ENCODE measurements around the gene SHB. TPM values are rescaled to one million over a fixed set of nuclear protein-coding genes. Genes with fewer than 3 reads are reported as not detected.

SHB gene
- total RNA-seq, 2 donors from 2014 or later: 53.2 to 54.8 TPM

DNA sequence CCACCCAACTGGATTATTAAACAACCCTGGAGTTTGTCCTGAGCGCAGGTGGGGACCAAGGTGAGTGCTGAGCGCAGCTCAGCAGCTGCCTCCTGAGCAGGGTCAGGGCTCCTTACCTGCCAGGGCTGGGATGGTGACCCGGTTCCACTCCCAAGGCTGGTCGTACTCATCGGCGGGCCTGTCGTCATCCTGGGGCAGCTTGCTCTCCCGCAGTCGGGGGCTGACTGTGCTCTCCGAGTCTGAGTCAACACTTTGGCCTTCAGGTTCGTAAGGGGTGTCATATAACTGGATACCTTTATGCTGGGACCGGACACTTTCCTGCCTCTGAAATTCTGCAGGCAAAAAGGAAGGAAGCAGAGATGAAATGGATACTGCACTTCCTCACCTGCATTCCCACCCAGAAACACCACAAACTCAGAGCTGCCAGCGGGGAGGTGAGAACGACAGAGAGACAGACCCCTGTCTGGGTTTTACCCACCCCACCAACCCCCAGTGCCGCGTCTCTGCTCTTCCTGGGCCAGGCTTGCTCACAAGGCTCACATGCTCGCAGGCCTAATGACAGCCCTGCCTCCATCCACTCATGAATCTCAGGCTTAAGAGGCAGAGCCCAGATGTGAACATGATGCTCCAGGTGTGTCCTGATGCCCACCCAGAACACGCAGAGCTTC is 94.4 kb downstream of the SHB start:
- intact Hi-C loops (cut with DNase I): no loop called here
- H3K36me3 ChIP-seq: no peaks in the 10 kb centered on the region

GRCh38 chr9:37972351-37972848 is 96.6 kb downstream of the SHB start:
- H3K4me3 ChIP-seq: no peak overlapping the region
- no peaks in the 10 kb centered on the region for H3K36me3 ChIP-seq
- no peak overlapping the region for H3K27ac ChIP-seq
- 79% methylated on average over 4 of the region's 4 CpGs for WGBS
- H3K27me3 ChIP-seq (replicated peaks; ENCODE audit: insufficient read depth): no peaks in the 10 kb centered on the region
- no peak for TF ChIP-seq POLR2AphosphoS5 (IDR thresholded peaks at IDR 0.05)
- TF ChIP-seq POLR2A (IDR thresholded peaks at IDR 0.05): no peak
- TF ChIP-seq, protein P1, sequence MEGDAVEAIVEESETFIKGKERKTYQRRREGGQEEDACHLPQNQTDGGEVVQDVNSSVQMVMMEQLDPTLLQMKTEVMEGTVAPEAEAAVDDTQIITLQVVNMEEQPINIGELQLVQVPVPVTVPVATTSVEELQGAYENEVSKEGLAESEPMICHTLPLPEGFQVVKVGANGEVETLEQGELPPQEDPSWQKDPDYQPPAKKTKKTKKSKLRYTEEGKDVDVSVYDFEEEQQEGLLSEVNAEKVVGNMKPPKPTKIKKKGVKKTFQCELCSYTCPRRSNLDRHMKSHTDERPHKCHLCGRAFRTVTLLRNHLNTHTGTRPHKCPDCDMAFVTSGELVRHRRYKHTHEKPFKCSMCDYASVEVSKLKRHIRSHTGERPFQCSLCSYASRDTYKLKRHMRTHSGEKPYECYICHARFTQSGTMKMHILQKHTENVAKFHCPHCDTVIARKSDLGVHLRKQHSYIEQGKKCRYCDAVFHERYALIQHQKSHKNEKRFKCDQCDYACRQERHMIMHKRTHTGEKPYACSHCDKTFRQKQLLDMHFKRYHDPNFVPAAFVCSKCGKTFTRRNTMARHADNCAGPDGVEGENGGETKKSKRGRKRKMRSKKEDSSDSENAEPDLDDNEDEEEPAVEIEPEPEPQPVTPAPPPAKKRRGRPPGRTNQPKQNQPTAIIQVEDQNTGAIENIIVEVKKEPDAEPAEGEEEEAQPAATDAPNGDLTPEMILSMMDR (IDR thresholded peaks at IDR 0.05): no peak
- no peaks in the 10 kb centered on the region for H3K4me1 ChIP-seq (replicated peaks)
- DNase-seq (ENCODE audit: low spot score): no peak
- intact Hi-C loops (cut with DNase I): no loop called here
- H3K9me3 ChIP-seq: no peaks in the 10 kb centered on the region

More for the DNA sequence above, 94.4 kb downstream of the SHB start:
- Histone ChIP-seq H3K4me3 (no peak overlapping the region), H3K9me3 (no peaks in the 10 kb centered on the region), H3K27me3 (replicated peaks; ENCODE audit: insufficient read depth) (no peaks in the 10 kb centered on the region), H3K27ac (no peak overlapping the region), H3K4me1 (replicated peaks) (no peaks in the 10 kb centered on the region)
- TF ChIP-seq POLR2A (IDR thresholded peaks at IDR 0.05): no peak
- TF ChIP-seq, protein P1 (IDR thresholded peaks at IDR 0.05): no peak
- no peak for TF ChIP-seq POLR2AphosphoS5 (IDR thresholded peaks at IDR 0.05)
- no peak for DNase-seq (ENCODE audit: low spot score)
- 84% methylated on average over 18 of the region's 18 CpGs for WGBS

DNA sequence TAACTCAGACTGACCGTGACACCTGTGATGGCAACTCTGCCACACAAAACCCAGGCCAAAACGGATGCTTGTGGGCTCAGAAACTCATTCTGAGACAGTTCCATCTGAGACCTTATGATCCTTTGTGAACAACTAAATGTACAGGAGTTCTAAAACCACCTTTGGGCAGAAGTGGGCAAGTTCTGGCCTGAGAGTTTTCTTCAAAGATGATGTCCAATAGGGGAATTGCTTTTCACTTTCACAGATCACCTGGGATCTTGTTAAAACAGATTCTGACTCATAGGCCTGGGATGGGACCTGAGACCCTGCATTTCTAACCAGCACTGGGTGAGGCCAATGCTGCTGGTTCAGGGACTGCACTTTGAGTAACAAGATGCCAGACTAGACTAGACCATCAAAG is 97.3 kb downstream of the SHB start:
- H3K4me1 ChIP-seq (replicated peaks): peaks cover 4% of the 10 kb centered on the region
- WGBS: 58% methylated on average over 2 of the region's 2 CpGs

GRCh38 chr9:37971108-37971459 is 97.9 kb downstream of the SHB start:
- Histone ChIP-seq H3K4me1 (replicated peaks) (peaks cover 5% of the 10 kb centered on the region), H3K36me3 (no peaks in the 10 kb centered on the region), H3K27me3 (replicated peaks; ENCODE audit: insufficient read depth) (no peaks in the 10 kb centered on the region), H3K4me3 (no peak overlapping the region), H3K27ac (no peak overlapping the region), H3K9me3 (no peaks in the 10 kb centered on the region)
- 66% methylated on average over 7 of the region's 7 CpGs for WGBS
- TF ChIP-seq, protein P1 (IDR thresholded peaks at IDR 0.05): no peak
- no peak for TF ChIP-seq POLR2AphosphoS5 (IDR thresholded peaks at IDR 0.05)
- TF ChIP-seq POLR2A (IDR thresholded peaks at IDR 0.05): no peak
- intact Hi-C loops (cut with DNase I): no loop called here
- DNase-seq (ENCODE audit: low spot score): no peak

More for the DNA sequence above, 97.3 kb downstream of the SHB start:
- TF ChIP-seq, protein P1 (IDR thresholded peaks at IDR 0.05): no peak
- TF ChIP-seq POLR2A (IDR thresholded peaks at IDR 0.05): no peak
- no peak for TF ChIP-seq POLR2AphosphoS5 (IDR thresholded peaks at IDR 0.05)
- intact Hi-C loops (cut with DNase I): no loop called here
- no peak overlapping the region for H3K27ac ChIP-seq
- H3K9me3 ChIP-seq: no peaks in the 10 kb centered on the region
- no peaks in the 10 kb centered on the region for H3K36me3 ChIP-seq
- H3K27me3 ChIP-seq (replicated peaks; ENCODE audit: insufficient read depth): no peaks in the 10 kb centered on the region
- no peak overlapping the region for H3K4me3 ChIP-seq
- DNase-seq (ENCODE audit: low spot score): no peak

All from prostate gland (tissue), 2 donors.